T-helper 9 cell (primary cell): ENCODE measurements around the gene AGPAT3.
"Not testable (repeated sequence)": the region's sequence is repeated elsewhere in the genome, so short reads cannot be mapped to it uniquely, and the experiment has no call there.

Source experiments
- DNase-seq: peaks from one replicate; pipeline ENCODE4 v3.0.0-alpha.2; 2020

AGPAT3 gene

DNA sequence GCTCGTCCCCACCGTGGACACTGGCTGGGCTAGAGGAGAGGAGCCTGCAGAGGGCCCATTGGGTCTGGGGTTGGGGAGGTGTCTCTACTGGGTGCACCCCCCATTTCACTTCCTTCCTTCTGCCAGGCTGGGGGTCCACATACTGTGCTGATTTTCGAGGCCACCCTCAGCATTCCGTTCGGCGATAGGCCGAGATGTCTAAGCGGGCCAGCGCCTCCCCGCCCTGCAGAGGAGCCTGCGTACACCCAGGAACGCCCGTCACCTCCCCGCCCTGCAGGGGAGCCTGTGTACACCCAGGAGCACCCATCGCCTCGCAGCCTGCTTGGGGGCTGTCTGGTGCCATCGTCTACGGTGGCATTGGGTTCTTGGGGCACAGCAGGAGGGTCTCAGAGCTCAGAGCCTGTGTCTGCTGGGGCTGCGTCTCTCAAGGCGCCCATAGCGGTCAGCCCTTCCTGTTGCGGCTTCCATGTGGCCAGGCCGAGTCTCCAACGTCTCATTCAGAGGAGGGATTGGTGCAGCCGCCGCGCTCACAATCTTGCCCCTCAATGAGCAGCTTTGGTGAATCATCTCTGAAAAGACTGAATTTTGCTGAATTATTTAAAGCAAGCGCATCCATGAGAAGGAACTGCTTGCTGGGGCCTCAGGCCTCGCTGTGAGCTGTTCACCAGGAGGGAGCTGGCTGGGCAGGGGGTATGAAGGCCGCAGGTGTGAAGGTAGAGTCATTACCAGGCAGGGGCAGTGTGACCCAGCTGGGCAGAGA is 30.7 kb upstream of the AGPAT3 start:
- DNase-seq: no peak

DNA sequence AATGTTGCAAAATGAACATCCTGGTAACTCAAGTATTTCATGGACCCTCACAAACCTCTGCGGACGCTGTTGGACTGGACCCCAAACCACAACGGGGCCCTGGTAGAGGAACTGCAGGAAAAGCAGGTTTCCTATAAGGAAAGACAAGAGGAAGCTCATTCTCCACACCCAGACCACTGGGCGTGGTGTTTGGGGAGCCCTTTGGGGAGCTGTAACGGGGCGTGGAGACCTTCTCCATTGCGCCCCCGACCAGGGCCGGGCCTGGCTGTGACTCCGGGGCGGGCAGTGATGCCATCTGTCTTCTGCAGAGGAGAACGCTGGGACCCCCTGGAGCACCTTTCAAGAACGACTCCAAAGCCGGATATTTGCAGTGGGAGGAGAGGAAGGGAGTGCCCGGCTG is 30.0 kb upstream of the AGPAT3 start:
- no peak for DNase-seq

GRCh38 chr21:43835861-43836260 is 29.2 kb upstream of the AGPAT3 start:
- no peak for DNase-seq

- no peak for DNase-seq
These were observed 28.4 kb upstream of the AGPAT3 start for GRCh38 chr21:43836616-43837015.

GRCh38 chr21:43840259-43840658 is 24.8 kb upstream of the AGPAT3 start:
- DNase-seq: no peak

GRCh38 chr21:43842742-43843141 is 22.3 kb upstream of the AGPAT3 start:
- no peak for DNase-seq

- DNase-seq: not testable (repeated sequence)
These were observed 20.1 kb upstream of the AGPAT3 start for GRCh38 chr21:43844906-43845305.

DNA sequence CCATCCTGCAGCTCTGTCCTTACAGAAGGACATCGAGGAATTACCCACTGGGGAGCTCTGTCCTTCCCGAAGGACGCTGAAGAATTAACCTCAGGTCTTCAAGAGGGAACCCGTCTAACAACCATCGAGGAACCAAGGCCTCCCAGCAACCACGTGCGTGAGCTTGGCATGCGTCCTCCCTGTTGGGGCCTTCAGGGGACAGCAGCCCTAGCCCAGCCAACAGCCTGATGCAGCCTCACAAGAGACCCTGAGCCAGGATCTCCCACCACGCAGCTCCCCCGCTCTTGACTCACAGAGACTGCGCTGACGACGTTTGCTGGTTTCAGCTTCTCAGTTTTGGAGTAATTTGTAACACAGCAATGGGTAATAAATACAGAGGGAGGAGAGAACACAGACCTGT is 19.6 kb upstream of the AGPAT3 start:
- DNase-seq: no peak

GRCh38 chr21:43846430-43846829 is 18.6 kb upstream of the AGPAT3 start:
- no peak for DNase-seq

DNA sequence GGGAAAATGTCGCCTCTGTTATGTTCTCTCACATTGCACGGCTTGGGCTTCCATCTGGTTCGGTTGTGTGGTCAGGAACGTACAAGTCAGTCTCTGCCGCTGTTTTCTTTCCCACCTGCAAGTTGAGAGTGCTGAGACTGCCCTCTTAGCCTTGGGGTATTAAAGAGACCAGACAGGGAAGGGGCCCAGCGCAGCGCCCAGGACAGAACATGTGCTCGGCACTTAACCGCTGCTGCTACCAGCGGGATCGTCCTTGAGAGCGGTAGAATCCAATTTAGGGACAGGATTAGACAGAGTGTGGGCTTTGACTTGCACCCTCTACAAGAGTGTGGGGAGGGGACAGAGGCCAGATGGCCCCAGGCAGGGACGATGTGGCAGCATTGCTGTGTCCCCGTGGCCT is 17.7 kb upstream of the AGPAT3 start:
- no peak for DNase-seq

- no peak for DNase-seq
These were observed 16.3 kb upstream of the AGPAT3 start for GRCh38 chr21:43848771-43849170.

DNA sequence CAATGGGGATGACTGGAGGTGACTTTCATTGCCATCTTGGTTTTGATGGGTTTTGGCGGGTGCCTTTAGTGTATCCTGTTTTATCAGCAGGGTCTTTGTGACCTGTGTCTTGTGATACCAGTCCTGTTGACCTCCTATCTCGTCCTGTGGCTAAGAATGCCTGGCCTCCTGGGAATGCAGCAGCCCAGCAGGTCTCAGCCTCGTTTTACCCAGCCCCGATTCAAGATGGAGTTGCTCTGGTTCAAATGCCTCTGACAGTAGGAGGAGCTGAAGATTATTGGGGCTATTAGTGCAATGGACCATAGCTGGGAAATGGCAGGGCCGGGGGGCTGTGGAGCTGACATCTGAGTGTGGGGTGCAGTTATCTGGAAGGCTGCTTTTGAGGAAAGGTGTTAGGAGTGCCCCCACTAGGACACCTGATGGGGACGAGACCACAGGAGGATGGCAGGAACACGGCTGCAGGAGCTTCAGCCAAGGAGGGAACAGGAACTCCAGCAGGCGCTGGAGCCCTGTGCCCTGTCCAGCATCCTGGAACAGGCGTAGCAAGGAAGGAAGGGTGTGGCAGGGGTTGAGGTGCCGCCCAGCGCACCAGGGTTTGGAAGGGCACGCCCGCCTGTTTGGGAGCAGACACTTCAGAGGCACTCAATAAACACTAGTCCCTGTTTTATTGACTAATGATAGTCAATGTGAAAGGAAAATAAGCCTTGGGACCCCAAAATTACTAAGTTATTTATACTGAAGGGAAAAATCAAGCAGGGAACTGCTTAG is 15.3 kb upstream of the AGPAT3 start:
- DNase-seq: no peak

GRCh38 chr21:43850728-43851295 is 14.2 kb upstream of the AGPAT3 start:
- no peak for DNase-seq

GRCh38 chr21:43851593-43851992 is 13.4 kb upstream of the AGPAT3 start:
- no peak for DNase-seq

DNA sequence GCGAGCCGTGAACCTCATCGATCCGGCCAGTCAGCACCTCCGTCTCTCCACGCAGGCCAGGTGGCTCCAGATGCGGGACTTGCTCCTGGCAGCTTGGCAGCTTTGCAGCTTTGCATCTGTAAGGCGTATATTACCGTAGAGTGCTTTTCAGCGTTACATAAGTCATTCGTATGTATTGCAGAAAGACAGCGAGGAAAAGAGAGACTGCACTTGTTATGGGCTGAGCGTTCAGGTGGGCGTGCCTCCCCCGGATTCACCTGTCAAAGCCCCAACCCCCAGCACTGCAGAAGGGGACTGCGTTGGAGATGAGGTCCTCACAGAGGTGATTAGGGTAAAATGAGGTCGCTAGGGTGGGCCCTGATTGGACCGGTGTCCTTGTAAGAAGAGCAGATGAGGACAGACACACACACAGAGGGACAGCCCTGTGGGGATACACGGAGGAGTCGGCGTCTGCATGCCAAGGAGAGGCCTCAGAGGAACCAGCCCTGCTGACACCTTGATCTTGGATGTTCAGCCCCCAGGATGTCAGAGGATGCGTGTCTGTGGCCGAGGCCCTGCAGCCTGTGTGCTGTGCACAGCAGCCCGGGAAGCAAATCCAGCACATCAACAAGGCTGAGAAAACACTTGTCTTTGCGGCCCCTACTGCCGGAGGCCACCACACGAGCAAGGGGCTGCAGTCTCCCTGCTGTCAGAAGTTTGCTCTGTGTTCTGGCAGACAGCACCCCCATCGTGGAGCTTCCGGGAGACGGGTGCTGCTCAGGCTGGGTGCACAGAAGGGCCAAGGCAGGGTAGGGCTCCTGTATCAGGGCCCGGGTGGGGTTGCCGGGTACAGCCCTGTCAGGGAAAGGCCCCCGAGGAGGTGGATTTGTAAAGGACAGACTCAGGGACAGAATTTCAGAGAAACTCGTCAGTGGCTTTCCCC is 10.9 kb upstream of the AGPAT3 start:
- DNase-seq: no peak

- DNase-seq: no peak
These were observed 10.0 kb upstream of the AGPAT3 start for GRCh38 chr21:43854773-43855633.

- no peak for DNase-seq
These were observed 9.1 kb upstream of the AGPAT3 start for GRCh38 chr21:43855955-43856354.

GRCh38 chr21:43858806-43859648 is 6.0 kb upstream of the AGPAT3 start:
- DNase-seq: no peak

DNA sequence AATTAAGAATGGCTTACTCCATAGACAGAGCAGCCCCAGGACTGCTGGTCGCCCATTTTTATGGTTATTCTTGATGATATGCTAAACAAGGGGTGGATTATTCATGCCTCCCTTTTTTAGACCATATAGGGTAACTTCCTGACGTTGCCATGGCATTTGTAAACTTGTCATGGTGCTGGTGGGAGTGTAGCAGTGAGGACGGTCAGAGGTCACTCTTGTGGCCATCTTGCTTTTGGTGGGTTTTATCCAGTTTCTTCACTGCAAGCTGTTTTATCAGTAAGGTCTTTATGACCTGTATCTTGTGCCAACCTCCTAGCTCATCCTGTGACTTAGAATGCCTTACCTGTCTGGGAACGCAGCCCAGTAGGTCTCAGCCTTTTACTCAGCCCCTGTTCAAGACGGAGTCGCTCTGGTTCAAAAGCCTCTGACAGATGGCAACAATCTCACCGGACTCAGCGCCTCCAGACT is 5.2 kb upstream of the AGPAT3 start:
- DNase-seq: no peak

GRCh38 chr21:43861706-43862105 is 3.3 kb upstream of the AGPAT3 start:
- DNase-seq: no peak
